ENCODE results near the gene ZFR2. TPM values are rescaled to one million over a fixed set of nuclear protein-coding genes. Genes with fewer than 3 reads are reported as not detected.
"Not testable (repeated sequence)": the region's sequence is repeated elsewhere in the genome, so short reads cannot be mapped to it uniquely, and the experiment has no call there.

The ZFR2 gene
- polyA plus RNA-seq, 4 donors = 1.2 to 2.8 (median 1.8) TPM

DNA sequence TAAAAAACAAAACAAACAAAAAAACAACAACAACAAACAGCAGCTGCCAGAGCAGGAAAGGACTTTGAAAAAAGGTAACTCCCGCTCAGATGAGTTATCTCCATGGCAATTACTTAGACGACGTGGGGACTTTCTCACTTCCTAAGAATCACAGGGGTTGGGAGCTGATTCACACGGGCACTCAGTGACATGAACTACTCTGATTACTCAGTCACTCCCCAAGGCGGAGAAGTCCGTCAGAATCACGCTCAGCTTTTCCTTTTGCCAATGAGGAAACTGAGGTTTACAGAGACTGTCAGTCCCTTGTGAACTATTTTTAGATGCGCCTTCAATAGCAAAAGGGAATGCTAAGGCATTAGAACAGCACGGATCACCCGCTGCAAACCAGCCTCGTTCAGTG is 50.4 kb downstream of the ZFR2 start:
- no peak for DNase-seq (ENCODE audit: low read depth in 4 of 4, low spot score in 2 of 4)

DNA sequence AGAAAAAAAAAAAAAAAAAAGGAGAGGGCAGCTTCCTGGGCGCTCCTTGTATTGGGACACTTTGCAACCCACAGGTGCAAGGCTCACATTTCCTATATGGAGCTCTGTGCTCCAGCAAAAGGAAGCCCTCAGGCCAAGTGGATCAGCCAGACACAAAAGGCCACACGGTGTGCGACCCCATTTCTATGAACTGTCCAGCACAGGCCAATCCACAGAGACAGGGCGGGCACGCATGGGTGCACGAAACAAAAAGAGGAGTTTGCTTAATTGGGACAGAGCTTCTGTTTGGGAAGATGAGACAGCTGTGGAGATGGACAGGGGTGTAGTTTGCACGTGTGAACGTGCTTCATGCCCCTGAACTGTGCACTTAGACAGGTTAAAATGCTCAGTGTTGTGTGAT is 51.1 kb downstream of the ZFR2 start:
- DNase-seq (ENCODE audit: low read depth in 4 of 4, low spot score in 2 of 4) = no peak

DNA sequence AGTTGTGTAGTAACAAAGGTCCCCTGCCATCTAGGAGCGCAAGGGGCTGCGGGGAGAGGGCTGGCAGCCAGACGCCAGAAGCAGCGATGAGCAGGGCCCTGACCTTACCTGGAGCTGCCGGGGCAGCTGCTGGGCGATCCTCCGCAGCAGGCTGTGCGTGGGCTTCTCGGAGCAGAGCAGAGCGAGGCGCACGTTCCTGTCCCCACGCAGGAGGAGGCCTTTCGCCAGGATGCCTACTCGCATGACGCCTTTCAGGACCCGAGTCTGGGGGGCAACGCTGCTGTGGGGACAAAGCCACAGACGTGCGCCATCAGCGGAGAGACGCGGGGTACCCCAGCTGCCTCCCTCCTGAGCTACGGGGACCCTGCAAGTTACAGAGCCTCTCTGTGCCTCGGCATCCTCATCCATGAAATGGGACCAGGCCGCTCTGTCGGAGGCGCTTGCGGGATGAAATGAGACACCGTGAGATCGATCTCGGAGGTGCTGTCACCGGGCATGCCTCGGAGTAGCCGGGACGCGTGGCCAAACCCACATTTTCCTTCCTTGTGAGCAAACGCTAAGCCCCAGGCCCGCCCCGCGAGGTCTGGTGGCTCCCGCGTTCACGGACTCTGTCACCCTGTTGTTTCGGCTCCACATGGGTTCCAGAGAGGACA is 52.1 kb downstream of the ZFR2 start:
- DNase-seq (ENCODE audit: low read depth in 4 of 4, low spot score in 2 of 4) = no peak

DNA sequence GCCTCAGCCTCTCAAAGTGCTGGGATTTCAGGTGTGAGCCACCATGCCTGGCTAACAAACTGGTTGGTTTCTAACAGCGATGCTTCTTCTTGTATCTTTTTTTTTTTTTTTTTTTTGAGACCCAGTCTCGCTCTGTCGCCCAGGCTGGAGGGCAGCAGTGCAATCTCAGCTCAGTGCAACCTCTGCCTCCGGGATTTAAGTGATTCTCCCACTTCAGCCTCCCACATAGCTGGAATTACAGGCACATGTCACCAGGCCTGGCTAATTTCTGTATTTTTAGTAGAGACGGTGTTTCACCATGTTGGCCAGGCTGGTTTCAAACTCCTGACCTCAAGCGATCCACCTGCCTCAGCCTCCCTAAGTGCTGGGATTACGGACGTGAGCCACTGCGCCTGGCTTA is 52.7 kb downstream of the ZFR2 start:
- not testable (repeated sequence) for DNase-seq (ENCODE audit: low read depth in 4 of 4, low spot score in 2 of 4)

DNA sequence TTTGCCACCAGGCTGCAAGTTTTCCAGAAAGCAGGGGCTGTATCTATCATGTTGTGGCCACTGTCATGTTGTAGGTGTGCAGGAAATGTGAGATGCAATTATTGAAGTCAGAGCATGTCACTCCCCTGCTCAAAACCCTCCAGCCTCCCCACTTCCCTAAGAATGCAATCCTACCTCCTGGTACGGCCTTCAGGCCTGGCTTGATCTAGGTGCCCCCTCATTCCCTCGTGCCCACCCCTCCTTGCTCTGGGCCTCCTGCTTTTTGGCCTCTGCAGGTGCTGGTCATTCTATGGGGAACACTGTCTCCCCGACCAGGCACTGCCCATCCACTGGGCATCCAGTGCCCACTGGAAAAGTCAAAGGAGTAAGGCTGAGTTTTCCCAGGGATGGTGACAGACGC is 54.2 kb downstream of the ZFR2 start:
- DNase-seq (ENCODE audit: low read depth in 4 of 4, low spot score in 2 of 4) = no peak

DNA sequence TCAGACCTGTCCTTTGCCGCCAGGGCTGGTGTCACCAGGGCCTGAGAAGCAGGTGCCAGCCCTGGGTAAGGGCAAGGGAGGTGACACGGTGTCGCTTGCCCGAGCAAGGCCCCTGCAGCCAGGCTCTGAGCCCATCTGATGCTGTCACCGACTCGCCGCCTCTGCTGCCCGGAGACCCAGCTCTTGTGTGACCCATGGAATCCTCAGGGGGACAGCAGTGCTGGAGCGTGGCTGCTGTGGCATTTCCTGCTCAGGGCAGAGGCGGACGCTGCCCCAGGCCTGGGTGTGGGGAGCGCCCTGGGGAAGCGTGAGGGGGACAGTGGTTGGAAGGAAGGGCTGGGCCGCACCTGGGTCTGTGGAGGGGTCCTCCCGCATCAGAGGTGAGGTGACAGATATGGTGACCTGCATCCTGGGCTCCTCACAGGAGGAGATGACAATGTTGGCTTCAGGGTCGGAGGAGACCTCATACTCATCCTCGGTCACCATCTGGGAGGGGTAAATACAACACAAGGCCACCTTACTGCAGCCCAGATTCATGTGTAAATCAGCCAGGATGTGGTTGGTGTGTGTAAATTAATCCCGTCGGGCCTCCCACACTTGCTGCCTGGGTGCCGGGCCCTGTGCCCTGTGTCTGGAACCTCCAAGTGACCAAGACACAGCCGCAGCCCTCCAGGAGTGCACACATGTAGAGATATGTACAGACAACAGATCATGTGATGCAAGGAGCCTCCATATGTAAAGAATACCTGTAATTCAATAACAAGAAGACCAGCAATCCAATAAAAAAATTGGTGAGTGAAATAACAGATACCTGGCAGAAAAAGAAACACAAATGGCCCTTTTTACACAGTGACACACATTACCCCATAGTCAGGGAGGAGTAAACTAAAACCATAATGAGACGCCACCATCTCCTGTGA is 55.1 kb downstream of the ZFR2 start:
- DNase-seq (ENCODE audit: low read depth in 4 of 4, low spot score in 2 of 4) = no peak

DNA sequence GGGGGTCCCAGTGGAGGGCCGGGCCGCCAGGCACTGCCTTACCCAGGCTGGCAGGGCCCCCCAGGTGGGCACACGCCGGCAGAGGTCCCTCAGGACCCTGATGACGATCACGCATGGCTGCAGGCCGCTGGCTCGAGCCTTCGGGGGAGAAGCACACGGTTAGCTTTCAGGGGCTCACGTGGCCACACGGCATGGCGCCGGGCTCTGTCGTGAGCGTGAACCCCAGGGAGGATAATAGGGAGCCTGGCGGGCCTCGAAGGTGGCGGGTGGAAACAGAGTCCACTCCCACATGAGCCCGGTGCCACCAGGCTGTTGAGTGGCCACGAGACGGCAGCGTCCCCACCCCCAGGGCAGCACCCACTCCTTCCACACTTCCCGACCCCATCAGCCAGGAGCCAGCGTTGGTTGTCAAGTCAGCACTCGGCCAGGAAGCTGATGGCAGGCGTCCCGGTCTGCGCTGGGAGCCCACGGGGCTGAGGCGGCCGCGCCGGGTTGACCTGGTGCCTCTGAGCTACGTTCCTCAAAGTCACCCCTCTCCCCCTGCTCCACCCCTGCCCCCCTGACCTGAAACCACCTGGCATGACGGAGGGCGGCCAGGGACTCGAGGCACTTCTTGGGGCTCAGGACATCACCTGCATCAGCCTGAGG is 58.0 kb downstream of the ZFR2 start:
- no peak for DNase-seq (ENCODE audit: low read depth in 4 of 4, low spot score in 2 of 4)

DNA sequence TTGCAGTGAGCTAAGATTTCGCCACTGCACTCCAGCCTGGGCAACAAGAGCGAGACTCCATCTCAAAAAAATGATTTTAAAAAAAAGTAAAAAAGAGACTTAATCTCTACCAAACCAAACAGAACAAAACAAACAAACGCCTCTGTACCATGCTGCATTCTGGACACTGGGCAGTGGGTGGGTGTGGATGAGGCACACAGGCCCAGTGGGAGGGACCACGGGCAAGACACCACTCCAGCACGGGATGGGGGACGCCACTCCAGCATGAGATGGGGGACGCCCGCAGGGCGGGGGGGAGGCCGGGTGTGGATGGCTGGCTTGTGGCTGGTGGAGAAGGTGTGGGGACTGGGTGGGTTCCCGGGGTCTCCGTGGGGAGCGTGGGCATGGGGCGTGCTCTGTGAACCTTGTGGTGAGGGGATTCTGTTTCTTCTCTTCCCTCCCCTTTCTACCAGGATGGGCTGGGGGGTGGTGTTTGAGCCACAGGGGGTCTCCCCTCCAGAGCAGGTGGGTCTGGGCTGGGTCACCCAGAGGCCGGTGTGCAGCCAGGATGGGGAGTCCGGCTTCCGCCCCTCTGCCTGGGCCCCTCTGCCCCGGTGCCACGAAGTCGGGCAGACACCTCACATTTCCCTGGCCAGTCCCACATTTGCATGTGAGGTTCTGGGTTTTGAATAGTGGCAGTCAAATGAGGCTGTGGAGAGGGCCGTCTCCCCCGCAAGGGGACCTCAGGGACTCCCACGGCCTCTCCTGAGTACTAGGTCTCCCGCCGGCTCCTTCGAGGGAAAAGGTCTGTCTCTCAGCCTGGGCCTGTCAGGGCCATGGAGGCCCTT is 58.7 kb downstream of the ZFR2 start:
- no peak for DNase-seq (ENCODE audit: low read depth in 4 of 4, low spot score in 2 of 4)

DNA sequence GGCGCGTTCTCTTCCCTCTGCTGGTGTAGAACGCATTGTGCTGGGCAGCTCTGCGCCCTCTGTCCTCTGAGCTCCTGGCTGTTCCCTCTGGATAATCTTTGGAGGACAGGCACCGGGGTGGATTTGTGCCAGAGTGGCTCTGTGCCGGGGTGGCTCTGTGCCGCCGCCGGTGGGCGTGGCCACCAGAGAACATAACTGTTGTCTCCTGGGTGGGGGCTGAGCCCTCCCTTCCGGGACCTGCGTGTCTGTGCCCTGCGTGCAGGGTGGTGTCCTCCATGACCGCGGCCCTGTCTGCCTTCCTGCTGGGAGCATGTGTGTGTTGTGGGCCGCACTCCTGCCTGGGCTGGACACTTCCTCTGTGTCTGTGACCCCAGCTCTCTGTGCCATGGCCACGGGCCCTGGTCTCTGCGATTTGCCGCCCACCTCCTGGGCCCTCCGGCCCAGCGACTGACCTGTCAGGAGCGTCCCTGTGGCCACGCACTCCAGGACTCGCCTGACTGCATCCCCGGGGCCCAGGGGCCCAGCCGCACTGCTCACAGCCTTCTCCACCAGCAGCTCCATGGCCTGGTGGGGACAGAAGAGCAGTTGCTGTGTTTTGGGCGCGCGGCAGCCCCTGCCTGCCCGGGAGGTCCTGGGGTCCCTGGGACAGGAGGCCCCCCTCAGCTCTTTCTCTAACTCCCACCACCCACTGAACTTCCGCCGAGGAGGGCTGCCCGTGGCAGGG is 60.3 kb downstream of the ZFR2 start:
- no peak for DNase-seq (ENCODE audit: low read depth in 4 of 4, low spot score in 2 of 4)

DNA sequence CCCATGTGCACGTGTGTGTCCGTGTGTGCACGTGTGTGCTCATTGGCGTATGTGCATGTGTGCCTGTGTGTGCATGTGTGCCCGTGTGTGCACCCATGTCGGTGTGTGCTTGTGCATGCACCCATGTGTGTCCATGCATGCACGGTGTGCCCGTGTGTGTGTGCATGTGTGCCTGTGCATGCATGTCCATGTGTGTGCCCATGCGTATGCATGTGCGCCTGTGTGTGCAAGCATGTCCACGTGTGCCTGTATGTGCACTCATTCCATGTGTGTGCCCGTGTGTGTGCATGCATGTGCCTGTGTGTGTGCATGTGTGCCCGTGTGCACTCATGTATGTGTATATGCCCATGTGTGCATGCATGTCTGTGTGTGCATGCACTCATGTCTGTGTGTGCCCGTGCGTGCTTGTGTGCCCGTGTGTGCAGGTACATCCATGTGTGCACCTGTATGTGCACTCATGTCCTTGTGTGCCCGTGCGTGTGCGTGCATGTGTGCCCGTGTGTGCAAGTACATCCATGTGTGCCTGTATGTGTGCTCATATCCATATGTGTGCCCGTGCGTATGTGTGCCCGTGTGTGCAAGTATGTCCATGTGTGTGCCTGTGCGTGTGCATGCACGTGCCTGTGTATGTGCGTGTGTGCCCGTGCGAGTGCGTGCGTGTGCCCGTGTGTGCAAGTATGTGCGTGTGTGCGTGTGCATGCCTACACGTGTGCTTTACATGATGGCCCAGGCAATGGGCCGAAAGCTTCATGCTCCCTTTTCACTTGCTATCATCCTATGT is 61.1 kb downstream of the ZFR2 start:
- no peak for DNase-seq (ENCODE audit: low read depth in 4 of 4, low spot score in 2 of 4)

DNA sequence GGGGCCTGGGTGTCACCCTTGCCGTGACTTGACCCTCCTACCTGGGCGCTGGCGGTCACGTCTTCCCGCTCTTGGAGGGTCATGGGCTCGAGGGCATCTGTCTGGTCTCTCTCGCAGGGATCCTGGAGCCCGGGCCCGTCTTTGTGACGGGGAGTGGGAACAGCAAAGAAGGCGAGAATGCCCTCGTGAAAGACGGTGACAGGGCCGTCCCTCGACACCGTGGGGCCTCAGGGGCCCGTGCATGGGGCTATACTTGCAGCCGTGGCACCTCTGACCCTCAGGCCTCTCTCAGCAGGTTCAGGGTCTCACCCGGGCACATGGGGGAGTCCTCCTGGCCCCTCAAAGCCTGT is 61.7 kb downstream of the ZFR2 start:
- DNase-seq (ENCODE audit: low read depth in 4 of 4, low spot score in 2 of 4) = no peak

DNA sequence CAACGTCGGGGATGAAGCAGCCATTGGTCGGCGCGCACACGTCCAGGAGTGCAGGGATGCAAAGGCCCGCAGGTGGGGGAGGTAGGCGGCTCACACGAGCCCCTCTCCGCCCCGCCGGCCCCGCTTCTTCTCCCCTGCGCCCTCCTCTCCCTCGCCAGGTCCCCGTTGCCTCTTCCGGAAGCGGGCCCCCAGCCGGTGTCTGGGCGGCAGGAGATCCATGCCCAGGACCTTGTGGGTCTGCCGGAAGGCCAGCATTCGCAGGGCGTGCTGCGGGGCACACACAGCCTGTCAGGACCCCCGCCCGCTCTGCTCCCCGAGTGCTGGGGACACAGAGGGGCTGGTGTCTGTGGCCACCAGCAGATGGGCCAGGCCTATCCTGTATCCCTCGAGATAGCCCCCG is 63.0 kb downstream of the ZFR2 start:
- no peak for DNase-seq (ENCODE audit: low read depth in 4 of 4, low spot score in 2 of 4)

DNA sequence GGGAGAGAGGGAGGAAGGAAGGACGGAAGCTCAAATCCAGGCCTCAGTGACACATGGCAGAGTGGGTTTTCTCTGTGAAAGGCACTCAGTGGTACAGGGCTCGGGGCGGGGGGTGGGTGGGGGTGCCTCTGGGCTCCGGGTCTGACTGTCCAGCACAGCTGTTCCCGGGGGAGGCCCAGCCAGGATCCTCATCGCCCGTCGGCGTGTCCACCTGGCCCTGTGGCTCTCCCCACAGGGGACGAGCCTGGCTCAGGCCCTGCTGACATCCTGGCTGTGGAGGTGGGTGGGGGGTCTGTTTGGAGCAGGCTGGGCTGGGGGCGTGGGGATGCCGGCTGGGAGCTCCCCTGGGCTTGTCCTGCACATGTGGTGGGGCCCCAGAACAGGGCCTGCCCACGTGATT is 64.4 kb downstream of the ZFR2 start:
- no peak for DNase-seq (ENCODE audit: low read depth in 4 of 4, low spot score in 2 of 4)

DNA sequence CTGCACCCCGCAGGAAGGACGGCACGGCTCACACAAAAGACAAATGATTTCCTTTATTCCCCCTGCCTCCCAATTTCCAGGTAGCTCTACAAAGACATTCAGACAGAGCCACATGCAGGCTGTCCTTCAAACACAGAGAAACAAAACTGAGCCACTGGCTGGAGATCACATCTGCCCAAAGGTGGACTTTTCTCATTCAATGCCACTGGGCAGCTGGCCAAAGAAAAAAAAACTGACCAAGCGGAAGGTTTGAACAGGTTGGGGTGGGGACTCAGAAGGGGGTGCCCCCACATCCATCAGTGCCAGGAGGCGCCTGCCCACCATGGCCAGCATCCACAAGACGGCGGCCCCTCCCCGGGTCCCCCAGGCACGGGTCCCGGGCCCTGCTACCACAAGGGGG is 64.9 kb downstream of the ZFR2 start:
- no peak for DNase-seq (ENCODE audit: low read depth in 4 of 4, low spot score in 2 of 4)

DNA sequence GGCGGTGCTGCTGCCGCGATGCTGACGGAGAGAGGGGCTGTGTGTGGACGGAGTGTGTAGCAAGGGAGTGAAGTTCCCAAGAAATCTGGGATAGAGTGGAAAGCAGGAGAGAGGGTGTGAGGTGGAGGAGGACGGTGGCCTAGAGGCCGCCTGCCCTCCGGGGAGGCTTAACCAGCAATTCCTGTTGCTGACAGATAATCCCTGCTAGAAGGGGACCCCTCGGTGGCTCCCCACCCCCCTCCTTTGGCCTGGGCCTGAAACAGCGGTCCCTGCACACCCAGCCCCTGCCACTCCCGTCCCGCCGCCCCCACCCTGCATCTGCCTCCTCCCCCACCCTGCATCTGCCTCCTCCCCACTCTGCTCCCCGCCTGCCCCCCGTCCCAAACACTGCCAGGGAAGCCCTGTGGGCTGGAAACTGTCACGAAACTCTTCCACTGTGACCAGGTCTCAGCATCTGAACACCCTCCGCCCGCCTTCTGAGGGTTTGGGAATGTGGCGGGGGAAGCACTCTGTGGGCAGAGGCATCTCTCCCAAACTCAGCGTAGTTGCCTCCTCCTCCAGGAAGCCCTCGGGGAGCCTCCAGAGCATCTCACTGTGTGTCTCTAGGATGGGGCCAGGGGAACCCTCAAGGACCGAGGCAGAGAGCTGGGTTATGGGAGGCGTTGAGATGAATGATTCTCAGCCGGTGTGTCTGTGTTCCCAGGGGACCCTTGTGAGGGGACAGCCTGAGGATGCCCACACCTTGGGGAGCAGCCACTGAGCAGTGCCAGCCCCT is 65.5 kb downstream of the ZFR2 start:
- no peak for DNase-seq (ENCODE audit: low read depth in 4 of 4, low spot score in 2 of 4)

DNA sequence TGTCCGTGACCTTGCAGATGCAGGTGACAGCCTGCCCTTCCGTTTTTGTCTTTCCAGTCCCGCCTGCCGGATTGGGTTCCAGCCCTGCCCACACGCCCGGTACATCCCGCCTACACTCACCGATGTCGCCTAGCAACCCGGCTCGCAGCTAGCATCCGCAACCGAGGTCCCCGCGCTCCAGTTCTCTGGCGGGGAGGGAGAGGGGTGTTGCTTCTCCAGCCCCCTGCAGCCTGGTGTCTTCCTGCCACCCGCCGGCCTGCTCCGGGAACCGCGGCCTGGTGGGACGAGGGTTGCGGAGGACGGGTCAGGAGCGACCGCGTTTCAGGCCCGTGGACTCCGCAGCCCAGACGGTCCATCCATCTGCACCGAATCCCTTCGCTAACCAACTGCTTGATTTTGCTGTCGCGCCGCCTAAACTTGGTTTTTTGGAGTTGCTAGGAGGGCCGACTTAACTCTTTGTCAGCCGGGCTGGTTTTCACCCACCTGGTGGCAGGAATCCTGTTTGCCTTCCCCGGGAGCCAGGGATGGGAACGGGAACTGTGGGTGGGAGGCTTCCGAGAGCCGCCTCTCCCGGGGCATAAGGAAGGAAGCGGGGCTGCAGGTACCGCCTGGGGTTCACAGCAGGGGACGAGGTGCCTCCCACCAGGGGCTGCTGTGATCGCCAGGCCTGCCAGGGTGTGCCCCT is 67.3 kb downstream of the ZFR2 start:
- peak in 1 of 4 donors; percentile 32 for DNase-seq (ENCODE audit: low read depth in 4 of 4, low spot score in 2 of 4)

DNA sequence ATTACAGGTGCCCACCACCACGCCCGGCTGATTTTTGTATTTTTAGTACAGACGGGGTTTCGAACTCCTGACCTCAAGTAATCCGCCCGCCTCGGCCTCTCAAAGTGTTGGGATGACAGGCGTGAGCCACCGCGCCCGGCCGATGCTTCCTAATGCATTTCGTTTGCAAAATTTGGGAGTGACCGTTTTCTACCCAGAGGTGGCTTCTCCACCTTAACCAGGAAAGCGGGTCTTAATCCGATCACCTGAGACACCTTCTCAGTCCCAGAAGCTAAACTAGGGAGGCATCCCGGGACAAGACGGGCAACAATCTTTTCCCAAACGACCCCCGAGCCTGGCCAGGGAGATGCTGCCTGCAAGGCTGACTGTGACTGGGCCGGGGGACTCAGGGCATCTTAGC is 67.8 kb downstream of the ZFR2 start:
- no peak for DNase-seq (ENCODE audit: low read depth in 4 of 4, low spot score in 2 of 4)

DNA sequence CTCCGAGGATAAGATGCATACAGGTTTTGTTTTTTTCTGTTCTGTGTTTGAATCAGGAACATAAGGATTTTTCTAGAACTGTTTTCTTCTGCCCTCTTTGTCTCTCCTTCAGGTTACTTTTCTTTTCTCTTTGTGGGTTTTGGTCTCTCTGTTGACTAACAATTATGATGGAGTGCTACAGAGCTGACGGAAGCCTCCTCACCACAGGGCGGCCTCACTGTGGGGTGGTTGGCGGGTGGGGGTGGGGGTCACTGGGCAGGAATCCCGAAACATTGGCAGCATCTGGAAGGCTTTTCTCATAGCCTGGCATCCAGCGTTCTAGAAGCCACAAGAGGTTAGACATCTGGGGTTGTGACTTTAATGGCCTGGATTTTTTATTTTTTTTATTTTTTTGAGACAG is 70.7 kb downstream of the ZFR2 start:
- DNase-seq (ENCODE audit: low read depth in 4 of 4, low spot score in 2 of 4) = no peak

All from left renal cortex interstitium (tissue), 4 donors.